Subcutaneous abdominal adipose tissue (tissue), 5 donors: Measurements from ENCODE around the gene TTYH3.

Experiments used
- H3K27ac ChIP-seq: one replicate; pipeline ENCODE4 v1.7.0; 2013; ENCODE audit warnings: low read depth, mild to moderate bottlenecking, inconsistent platforms, low read length, moderate library complexity
- H3K27me3 ChIP-seq, 5 donors: one replicate each; pipeline ENCODE4 v1.7.0; 2013; ENCODE audit warnings: low read length in 5 of 5, inconsistent platforms in 1 of 5; ENCODE audit not compliant: control insufficient read depth in 5 of 5, insufficient read depth in 4 of 5
- H3K36me3 ChIP-seq, 5 donors: one replicate each; pipeline ENCODE4 v1.7.0; 2013; ENCODE audit warnings: low read length in 5 of 5; ENCODE audit not compliant: control insufficient read depth in 5 of 5, insufficient read depth in 5 of 5
- H3K4me1 ChIP-seq, 5 donors: one replicate each; pipeline ENCODE4 v1.7.0; 2013; ENCODE audit warnings: low read length in 5 of 5, mild to moderate bottlenecking in 3 of 5, moderate library complexity in 1 of 5; ENCODE audit not compliant: control insufficient read depth in 5 of 5, insufficient read depth in 5 of 5
- H3K4me3 ChIP-seq, 5 donors: one replicate each; pipeline ENCODE4 v1.7.0; 2013; ENCODE audit warnings: low read length in 5 of 5, low read depth in 1 of 5
- H3K9ac ChIP-seq, 5 donors: one replicate each; pipeline ENCODE4 v1.7.0; 2013; ENCODE audit warnings: low read length in 5 of 5, mild to moderate bottlenecking in 4 of 5, moderate library complexity in 3 of 5
- H3K9me3 ChIP-seq, 5 donors: one replicate each; pipeline ENCODE4 v1.7.0; 2013; ENCODE audit warnings: low read length in 5 of 5; ENCODE audit not compliant: control insufficient read depth in 5 of 5
- donor health status: healthy.
- donor health status: healthy.
- donor health status: healthy.
- donor health status: healthy.
- donor health status: healthy.

TTYH3 gene

GRCh38 chr7:2705371-2706096 is 73.7 kb downstream of the TTYH3 start:
- Histone ChIP-seq H3K27ac (no peak overlapping the region), H3K4me1 (peaks cover 0 to 25% (median 22%) of the 10 kb centered on the region in 5 donors), H3K9ac (no peak overlapping the region), H3K36me3 (no peaks in the 10 kb centered on the region), H3K4me3 (no peak overlapping the region), H3K27me3 (peaks cover 0 to 12% (median 0%) of the 10 kb centered on the region in 5 donors), H3K9me3 (no peaks in the 10 kb centered on the region)

- Histone ChIP-seq H3K27ac (no peak overlapping the region), H3K9ac (no peak overlapping the region), H3K36me3 (peaks cover 0 to 4% (median 0%) of the 10 kb centered on the region in 5 donors), H3K27me3 (peaks cover 0 to 8% (median 0%) of the 10 kb centered on the region in 5 donors), H3K9me3 (peaks cover 0 to 2% (median 0%) of the 10 kb centered on the region in 5 donors), H3K4me1 (peaks cover 0 to 24% (median 17%) of the 10 kb centered on the region in 5 donors), H3K4me3 (no peak overlapping the region)
Observed at GRCh38 chr7:2706685-2707126, 74.9 kb downstream of the TTYH3 start.

- H3K27ac ChIP-seq: no peak overlapping the region
- peaks cover 0 to 2% (median 0%) of the 10 kb centered on the region in 5 donors for H3K9me3 ChIP-seq
- peaks cover 0 to 18% (median 11%) of the 10 kb centered on the region in 5 donors for H3K4me1 ChIP-seq
- H3K36me3 ChIP-seq: peaks cover 0 to 4% (median 0%) of the 10 kb centered on the region in 5 donors
- no peak overlapping the region for H3K4me3 ChIP-seq
- no peak overlapping the region for H3K9ac ChIP-seq
- peaks cover 0 to 8% (median 0%) of the 10 kb centered on the region in 5 donors for H3K27me3 ChIP-seq
Observed at GRCh38 chr7:2707481-2707880, 75.7 kb downstream of the TTYH3 start.

- no peak overlapping the region for H3K27ac ChIP-seq
- H3K4me1 ChIP-seq: peaks cover 0 to 22% (median 11%) of the 10 kb centered on the region in 5 donors
- peaks cover 0 to 4% (median 0%) of the 10 kb centered on the region in 5 donors for H3K36me3 ChIP-seq
- H3K9ac ChIP-seq: no peak overlapping the region
- H3K27me3 ChIP-seq: peaks cover 0 to 8% (median 0%) of the 10 kb centered on the region in 5 donors
- H3K9me3 ChIP-seq: peaks cover 0 to 2% (median 0%) of the 10 kb centered on the region in 5 donors
- H3K4me3 ChIP-seq: no peak overlapping the region
Observed at GRCh38 chr7:2708041-2708440, 76.3 kb downstream of the TTYH3 start.

DNA sequence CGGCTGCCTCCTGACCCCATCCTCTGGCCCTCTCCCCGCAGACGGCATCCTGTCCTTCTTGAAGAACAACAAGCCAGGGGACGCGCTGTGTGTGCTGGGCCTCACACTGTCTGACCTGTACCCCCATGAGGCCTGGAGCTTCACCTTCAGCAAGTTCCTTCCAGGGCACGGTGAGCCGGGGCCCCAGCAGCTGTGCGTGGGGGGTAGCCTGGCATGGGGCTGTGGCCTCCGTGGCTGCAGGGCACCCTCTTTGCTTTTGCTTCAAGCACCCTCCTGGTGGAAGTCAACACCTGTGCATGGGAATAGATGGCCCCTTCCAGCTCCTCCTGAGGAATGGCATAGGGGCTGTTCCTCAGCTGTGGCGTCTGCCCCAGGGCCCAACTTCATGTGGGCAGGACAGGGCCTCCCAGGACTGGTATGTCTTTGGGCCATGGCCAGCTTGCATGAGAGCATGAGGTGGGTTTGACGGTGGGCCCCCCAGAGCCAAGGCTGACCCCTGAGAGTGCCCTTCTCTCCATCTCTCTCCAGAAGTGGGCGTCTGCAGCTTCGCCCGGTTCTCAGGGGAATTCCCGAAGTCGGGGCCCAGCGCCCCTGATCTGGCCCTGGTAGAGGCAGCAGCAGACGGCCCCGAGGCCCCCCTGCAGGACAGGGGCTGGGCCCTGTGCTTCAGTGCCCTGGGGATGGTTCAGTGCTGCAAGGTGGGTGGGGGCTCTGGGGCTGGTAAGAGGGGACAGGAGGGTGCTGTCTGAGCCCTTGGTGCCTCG is 76.9 kb downstream of the TTYH3 start:
- no peak overlapping the region for H3K4me3 ChIP-seq
- peaks cover 0 to 2% (median 0%) of the 10 kb centered on the region in 5 donors for H3K9me3 ChIP-seq
- peaks cover 0 to 8% (median 0%) of the 10 kb centered on the region in 5 donors for H3K27me3 ChIP-seq
- H3K9ac ChIP-seq: no peak overlapping the region
- H3K4me1 ChIP-seq: peaks cover 0 to 29% (median 14%) of the 10 kb centered on the region in 5 donors
- H3K27ac ChIP-seq: no peak overlapping the region
- H3K36me3 ChIP-seq: peaks cover 0 to 4% (median 0%) of the 10 kb centered on the region in 5 donors

DNA sequence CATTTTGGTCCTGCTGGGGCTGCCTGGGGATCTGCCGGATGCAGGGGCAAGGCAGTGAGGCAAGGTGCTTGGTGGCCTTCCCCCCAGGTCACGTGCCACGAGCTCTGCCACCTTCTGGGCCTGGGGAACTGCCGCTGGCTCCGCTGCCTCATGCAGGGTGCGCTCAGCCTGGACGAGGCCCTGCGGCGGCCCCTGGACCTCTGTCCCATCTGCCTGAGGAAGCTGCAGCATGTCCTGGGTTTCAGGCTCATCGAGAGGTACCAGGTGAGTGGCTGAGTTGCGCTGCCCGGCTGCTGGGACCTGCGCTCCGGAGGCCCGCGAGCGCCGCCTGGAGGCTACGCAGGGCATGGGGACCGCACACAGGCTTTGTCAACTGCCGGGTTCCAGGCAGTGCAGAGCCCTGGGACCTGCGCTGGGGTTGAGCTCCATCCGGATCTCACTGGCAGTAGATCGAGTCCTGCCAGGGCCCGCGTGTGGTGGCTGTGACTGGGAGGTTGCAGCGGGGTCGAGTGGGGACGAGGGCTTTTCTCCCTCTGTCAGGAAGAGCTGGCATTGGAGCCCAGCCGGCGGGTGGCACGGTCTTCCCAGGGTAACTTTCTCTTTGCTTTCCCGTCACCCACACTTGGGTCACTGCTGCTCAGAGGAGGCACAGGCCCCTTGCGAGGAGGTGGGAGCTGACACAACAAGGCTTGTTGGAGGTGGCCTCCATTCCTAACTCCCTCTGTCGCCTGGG is 77.9 kb downstream of the TTYH3 start:
- peaks cover 0 to 8% (median 0%) of the 10 kb centered on the region in 5 donors for H3K27me3 ChIP-seq
- H3K27ac ChIP-seq: no peak overlapping the region
- peaks cover 0 to 3% (median 0%) of the 10 kb centered on the region in 5 donors for H3K9me3 ChIP-seq
- peaks cover 0 to 34% (median 14%) of the 10 kb centered on the region in 5 donors for H3K4me1 ChIP-seq
- H3K4me3 ChIP-seq: peak overlapping the region; percentile 46 to 61 (median 48)
- H3K36me3 ChIP-seq: peaks cover 0 to 4% (median 0%) of the 10 kb centered on the region in 5 donors
- H3K9ac ChIP-seq: peak overlapping the region in 2 of 5 donors; percentile 4 to 54

DNA sequence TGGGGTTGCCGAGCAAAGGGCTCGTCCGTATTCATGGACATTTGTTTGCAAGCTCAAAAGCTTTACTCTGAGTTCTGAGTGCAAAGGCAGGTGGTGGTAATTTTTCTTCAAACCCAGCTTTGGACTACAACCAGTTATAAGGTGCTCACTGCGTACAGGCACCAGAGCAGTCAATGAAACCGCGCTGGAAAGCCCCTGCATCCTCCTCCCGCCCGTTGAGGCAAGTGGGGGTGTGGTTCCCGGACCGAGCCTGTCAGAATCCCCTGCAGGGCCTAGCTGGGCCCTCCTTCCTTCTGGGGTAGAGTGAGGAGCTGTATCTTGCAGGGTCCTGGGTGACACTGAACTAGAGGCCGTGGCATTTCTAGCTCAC is 78.5 kb downstream of the TTYH3 start:
- peaks cover 0 to 39% (median 14%) of the 10 kb centered on the region in 5 donors for H3K4me1 ChIP-seq
- H3K27me3 ChIP-seq: peaks cover 0 to 8% (median 0%) of the 10 kb centered on the region in 5 donors
- H3K9me3 ChIP-seq: peaks cover 0 to 6% (median 0%) of the 10 kb centered on the region in 5 donors
- peaks cover 0 to 4% (median 0%) of the 10 kb centered on the region in 5 donors for H3K36me3 ChIP-seq
- H3K4me3 ChIP-seq: peak overlapping the region; percentile 46 to 61 (median 48)
- no peak overlapping the region for H3K27ac ChIP-seq
- peak overlapping the region in 1 of 5 donors; percentile 54 for H3K9ac ChIP-seq

- peaks cover 0 to 6% (median 0%) of the 10 kb centered on the region in 5 donors for H3K9me3 ChIP-seq
- no peak overlapping the region for H3K27ac ChIP-seq
- peaks cover 0 to 4% (median 0%) of the 10 kb centered on the region in 5 donors for H3K36me3 ChIP-seq
- H3K9ac ChIP-seq: no peak overlapping the region
- H3K4me1 ChIP-seq: peaks cover 0 to 43% (median 18%) of the 10 kb centered on the region in 5 donors
- H3K4me3 ChIP-seq: no peak overlapping the region
- H3K27me3 ChIP-seq: peaks cover 0 to 8% (median 0%) of the 10 kb centered on the region in 5 donors
Observed at GRCh38 chr7:2710901-2711551, 79.2 kb downstream of the TTYH3 start.
